Parathyroid adenoma (tissue), 2 donors: ENCODE data around the gene SPEN.

Experiments
- H2AFZ ChIP-seq: fragments of 300-600 bp; sonication (generic); one replicate; pipeline ENCODE4 v1.7.0; 2017; ENCODE audit warnings: antibody characterized with exemption, mild to moderate bottlenecking
- H3K27ac ChIP-seq: fragments of 300-600 bp; sonication (generic); one replicate; pipeline ENCODE4 v1.7.0; 2017
- H3K27me3 ChIP-seq: fragments of 300-600 bp; sonication (generic); one replicate; pipeline ENCODE4 v1.7.0; 2017; ENCODE audit warnings: low read length; ENCODE audit not compliant: control insufficient read depth, insufficient read depth
- H3K36me3 ChIP-seq: fragments of 300-600 bp; sonication (generic); one replicate; pipeline ENCODE4 v1.7.0; 2017; ENCODE audit warnings: low read length; ENCODE audit not compliant: control insufficient read depth, insufficient read depth
- H3K4me1 ChIP-seq: fragments of 300-600 bp; sonication (generic); one replicate; pipeline ENCODE4 v1.7.0; 2017; ENCODE audit warnings: control low read depth
- H3K4me2 ChIP-seq: fragments of 300-600 bp; sonication (generic); one replicate; pipeline ENCODE4 v1.7.0; 2017; ENCODE audit warnings: low read length
- H3K4me3 ChIP-seq: fragments of 300-600 bp; sonication (generic); one replicate; pipeline ENCODE4 v1.7.0; 2017; ENCODE audit warnings: low read depth, low read length
- H3K79me2 ChIP-seq: fragments of 300-600 bp; sonication (generic); one replicate; pipeline ENCODE4 v1.7.0; 2017; ENCODE audit warnings: control low read depth
- H3K9ac ChIP-seq: fragments of 300-600 bp; sonication (generic); one replicate; pipeline ENCODE4 v1.7.0; 2017; ENCODE audit warnings: mild to moderate bottlenecking
- H3K9me3 ChIP-seq: fragments of 300-600 bp; sonication (generic); one replicate; pipeline ENCODE4 v1.7.0; 2017; ENCODE audit warnings: low read length; ENCODE audit not compliant: control insufficient read depth
- CTCF ChIP-seq: fragments of 300-600 bp; sonication (generic); IDR thresholded peaks from one replicate; pipeline ENCODE4 v1.7.0; 2017; ENCODE audit warnings: antibody characterized with exemption, mild to moderate bottlenecking
- donor health status: primary hyperparathyroidism.

SPEN gene

GRCh38 chr1:15954316-15954715 lies 106.8 kb downstream of the SPEN start:
- TF ChIP-seq CTCF = no peak
- Histone ChIP-seq H3K4me3 (no peak overlapping the region), H3K36me3 (no peaks in the 10 kb centered on the region), H3K27ac (no peak overlapping the region), H3K4me2 (no peak overlapping the region), H3K9me3 (no peaks in the 10 kb centered on the region), H3K4me1 (peaks cover 17% of the 10 kb centered on the region), H3K9ac (no peak overlapping the region), H3K79me2 (peaks cover 12% of the 10 kb centered on the region), H3K27me3 (no peaks in the 10 kb centered on the region), H2AFZ (no peak overlapping the region)

DNA sequence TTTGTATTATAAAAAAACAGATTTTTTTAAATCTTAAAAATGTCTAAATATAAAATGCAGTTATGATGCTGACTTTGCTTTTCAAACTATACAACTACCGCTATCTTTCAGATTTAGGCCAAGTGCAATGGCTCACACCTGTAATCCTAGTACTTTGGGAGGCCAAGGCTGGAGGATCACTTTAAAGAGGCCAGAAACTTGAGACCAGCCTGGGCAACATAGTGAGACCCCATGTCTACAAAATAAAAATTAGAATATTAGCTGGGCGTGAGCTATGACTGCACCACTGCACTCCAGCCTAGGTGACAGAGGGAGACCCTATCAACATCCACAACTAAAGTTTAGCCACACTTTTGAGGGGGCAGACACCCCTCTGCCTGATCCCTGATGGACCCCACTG lies 108.0 kb downstream of the SPEN start:
- no peak overlapping the region for H3K4me2 ChIP-seq
- H3K27me3 ChIP-seq = no peaks in the 10 kb centered on the region
- H3K27ac ChIP-seq = no peak overlapping the region
- no peak overlapping the region for H2AFZ ChIP-seq
- no peak overlapping the region for H3K9ac ChIP-seq
- no peak for TF ChIP-seq CTCF
- peaks cover 14% of the 10 kb centered on the region for H3K79me2 ChIP-seq
- H3K9me3 ChIP-seq = no peaks in the 10 kb centered on the region
- H3K4me1 ChIP-seq = peaks cover 17% of the 10 kb centered on the region
- no peak overlapping the region for H3K4me3 ChIP-seq
- H3K36me3 ChIP-seq = no peaks in the 10 kb centered on the region

GRCh38 chr1:15956150-15956549 lies 108.6 kb downstream of the SPEN start:
- H3K27me3 ChIP-seq = no peaks in the 10 kb centered on the region
- H3K9me3 ChIP-seq = no peaks in the 10 kb centered on the region
- no peak overlapping the region for H2AFZ ChIP-seq
- no peaks in the 10 kb centered on the region for H3K36me3 ChIP-seq
- no peak overlapping the region for H3K4me2 ChIP-seq
- peaks cover 17% of the 10 kb centered on the region for H3K79me2 ChIP-seq
- H3K27ac ChIP-seq = no peak overlapping the region
- H3K4me1 ChIP-seq = peaks cover 15% of the 10 kb centered on the region
- TF ChIP-seq CTCF = no peak
- H3K4me3 ChIP-seq = no peak overlapping the region
- H3K9ac ChIP-seq = no peak overlapping the region

DNA sequence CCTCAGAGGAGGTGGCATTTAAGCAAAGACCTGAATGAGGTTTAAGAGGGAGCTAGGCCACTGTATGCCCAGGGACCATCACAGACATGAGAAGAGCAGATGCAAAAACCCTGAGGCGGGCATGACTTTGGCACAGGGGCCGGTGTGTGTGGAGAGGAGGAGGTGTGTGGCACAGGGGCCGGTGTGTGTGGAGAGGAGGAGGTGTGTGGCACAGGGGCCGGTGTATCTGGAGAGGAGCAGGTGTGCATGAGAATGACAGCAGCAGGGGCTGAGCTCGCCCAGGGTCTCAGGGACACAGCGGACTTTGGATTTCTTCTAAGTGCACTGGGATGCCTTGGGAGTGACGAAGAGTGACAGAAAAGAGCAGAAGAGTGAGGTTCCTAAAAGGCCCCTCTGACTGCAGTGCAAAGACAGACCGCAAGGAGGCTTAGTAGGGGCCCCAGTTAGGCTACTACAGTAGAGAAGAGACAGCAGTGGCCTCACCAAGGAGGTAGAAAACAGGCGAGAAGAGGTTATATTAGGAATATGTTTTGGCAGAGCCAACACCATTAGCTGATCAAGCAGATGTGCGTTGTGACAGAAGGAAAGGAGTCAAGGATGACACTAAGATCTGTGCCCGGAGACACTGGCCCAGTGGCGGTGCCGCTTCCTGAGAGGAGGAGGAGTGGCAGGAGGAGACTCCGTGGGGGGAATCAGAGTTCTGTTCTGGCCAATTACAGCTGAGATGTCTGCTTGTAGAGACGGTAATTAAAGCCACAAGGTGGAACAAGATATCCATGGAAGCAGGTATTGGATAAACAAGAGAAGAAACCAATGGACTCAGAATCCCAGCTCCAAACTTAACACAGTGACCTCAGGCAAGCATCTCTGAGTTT lies 110.0 kb downstream of the SPEN start:
- Histone ChIP-seq H3K4me3 (no peak overlapping the region), H3K4me2 (no peak overlapping the region), H3K9ac (no peak overlapping the region), H3K4me1 (peaks cover 15% of the 10 kb centered on the region), H2AFZ (no peak overlapping the region), H3K27ac (no peak overlapping the region), H3K79me2 (peaks cover 21% of the 10 kb centered on the region), H3K36me3 (no peaks in the 10 kb centered on the region), H3K9me3 (no peaks in the 10 kb centered on the region), H3K27me3 (no peaks in the 10 kb centered on the region)
- no peak for TF ChIP-seq CTCF

- Histone ChIP-seq H3K36me3 (no peaks in the 10 kb centered on the region), H3K9me3 (no peaks in the 10 kb centered on the region), H2AFZ (no peak overlapping the region), H3K4me2 (no peak overlapping the region), H3K4me3 (no peak overlapping the region), H3K4me1 (peaks cover 15% of the 10 kb centered on the region), H3K27me3 (no peaks in the 10 kb centered on the region), H3K79me2 (peaks cover 21% of the 10 kb centered on the region), H3K9ac (no peak overlapping the region), H3K27ac (no peak overlapping the region)
- no peak for TF ChIP-seq CTCF
Observed at GRCh38 chr1:15958111-15958510, 110.6 kb downstream of the SPEN start.
